NCI-H82 (cell line): ENCODE data around the gene AK4.
"Not testable (repeated sequence)": the region's sequence is repeated elsewhere in the genome, so short reads cannot be mapped to it uniquely, and the experiment has no call there.

ENCODE experiments used
- DNase-seq: peaks from one replicate; lab custom pipeline; 2025; lab: John Stamatoyannopoulos, UW

AK4 gene

DNA sequence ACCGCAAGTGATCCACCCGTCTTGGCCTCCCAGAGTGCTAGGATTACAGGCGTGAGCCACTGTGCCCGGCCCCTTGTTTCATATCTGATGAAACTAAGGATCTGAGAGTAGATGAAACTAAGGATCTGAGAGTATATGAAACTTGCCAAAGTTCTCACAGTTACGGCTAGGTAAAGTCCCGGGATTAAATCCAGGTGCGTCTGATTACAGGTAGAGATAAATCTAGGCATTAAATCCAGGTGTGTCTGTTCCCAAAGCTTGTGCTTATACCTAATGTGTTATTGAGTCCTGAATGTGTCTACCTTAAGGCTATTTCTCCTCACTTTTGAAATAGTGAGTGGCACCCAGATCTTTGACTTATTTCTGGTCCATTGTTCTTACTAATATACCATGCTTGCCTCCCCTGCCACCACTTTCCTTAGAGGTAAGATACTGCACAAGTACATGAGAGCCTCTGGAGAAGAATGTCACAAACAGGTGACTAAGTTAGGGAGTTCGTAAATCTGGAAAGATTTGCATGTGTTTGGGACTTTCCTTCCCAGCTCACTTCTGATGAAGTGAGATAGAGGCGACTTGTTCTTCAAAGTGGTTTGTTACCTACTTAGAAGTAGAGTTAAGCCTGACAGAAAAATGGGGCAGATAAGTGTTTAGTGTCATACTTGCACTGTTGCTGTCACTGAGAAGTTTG lies 66.5 kb downstream of the AK4 start:
- no peak for DNase-seq

DNA sequence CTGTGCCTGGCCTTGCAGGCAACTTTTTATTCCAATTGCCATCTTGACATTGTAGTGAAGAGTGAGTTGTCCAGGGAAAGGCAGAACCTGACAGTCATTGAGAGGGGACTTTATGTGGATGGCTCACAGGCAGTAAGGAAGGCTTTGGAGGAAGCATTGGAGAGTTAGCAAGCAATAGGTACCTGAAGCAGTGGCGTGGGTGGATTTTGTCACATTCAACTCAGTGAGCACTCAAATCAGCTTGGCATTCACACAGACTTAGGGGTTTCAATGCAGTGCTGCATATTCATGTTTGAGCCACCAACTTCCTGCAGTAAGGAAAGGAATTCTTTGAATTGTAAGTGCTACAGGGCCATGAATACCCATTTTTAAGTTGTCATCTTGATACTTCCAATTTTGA lies 69.0 kb downstream of the AK4 start:
- DNase-seq = no peak

DNA sequence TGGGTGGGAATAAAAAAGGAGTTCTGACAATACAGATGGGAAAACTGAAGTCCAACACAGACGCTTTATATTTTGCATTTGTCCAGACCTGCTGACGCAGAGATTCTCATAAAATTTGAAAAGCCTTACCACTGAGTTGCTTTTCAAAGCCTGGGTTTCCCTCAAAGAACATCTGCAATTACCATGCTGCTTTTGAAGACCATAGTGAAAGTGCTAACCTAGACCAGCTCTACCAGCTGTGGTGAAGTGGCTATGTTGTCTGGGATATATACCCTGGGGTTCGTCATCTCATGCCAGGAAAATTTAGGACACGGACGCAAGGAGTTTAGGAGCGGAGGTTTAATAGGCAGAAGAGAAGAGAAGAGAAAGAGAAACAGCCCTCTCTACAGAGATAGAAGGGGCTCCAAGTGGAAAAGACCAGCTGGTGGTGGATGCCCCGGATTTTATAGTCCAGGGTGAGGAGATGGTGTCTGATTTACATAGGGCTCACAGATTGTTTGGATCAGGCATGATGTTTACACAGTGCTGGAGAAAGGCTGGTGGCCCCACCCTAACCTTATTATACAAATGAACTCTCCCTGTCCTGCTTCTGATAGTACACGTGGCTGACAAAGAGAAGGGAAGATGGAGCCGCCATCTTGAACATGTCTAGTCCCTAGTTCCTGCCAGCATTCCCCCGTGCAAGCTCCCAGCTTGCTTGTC lies 73.8 kb downstream of the AK4 start:
- peak; percentile 85 for DNase-seq

DNA sequence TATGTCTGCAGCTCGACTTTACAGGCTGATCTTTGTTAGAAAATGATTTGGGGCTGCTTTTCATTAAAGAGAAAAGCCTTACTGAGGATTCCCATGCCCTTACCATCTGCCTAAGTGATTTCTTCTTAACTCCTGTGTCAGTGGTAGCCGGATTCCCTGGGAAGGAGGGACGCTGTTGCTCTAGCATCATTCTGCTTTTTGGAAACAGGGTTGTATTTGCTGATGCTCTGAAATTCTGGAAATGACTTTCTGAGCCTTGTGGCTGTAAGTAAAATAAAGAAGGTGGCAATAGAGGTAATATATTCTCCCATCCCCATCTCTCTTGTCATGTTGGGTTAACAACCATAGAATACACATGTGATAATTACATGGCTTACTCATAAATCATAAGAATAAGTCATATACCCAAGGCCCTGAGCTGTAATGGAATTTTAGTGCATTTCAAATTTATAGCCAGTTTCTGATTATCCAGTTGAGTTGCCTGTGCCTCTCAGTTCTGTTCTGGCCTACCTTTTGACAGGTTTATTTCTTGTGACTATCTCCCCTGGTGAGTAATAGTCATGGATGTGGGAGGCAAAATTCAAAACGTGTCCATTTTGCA lies 74.4 kb downstream of the AK4 start:
- no peak for DNase-seq

DNA sequence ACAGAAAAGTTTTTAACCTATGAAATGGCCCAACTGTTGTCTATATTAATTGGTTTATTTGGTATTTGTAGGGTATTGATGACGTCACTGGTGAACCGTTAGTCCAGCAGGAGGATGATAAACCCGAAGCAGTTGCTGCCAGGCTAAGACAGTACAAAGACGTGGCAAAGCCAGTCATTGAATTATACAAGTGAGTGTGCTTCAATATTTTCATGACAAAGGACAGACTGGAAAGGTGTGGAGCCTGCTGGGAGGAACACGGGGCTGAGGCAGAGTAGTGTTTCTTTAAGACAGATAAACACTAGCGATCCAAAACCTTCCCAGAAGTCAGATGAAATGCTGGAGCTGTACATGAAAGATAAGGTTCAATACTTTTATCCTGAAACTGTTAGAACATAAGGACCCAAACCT lies 76.7 kb downstream of the AK4 start:
- no peak for DNase-seq

DNA sequence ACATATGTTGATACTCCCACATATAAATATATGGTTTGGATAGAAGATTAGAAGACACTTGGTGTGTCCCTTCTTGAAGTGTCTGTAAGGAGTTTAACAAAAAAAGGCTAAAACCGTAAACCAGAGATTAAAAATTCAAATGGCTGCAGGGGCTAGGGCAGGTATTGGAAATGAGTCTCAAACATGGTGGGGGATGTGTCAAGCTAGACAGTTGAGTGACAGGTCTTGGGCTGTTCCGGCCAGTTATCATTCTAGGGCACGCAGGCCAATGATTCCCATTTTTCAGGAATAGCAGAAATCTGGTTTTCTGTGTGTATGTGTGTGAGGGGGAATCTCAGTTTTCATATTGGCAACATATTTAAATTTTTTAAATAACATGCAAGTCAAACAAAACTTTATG lies 77.2 kb downstream of the AK4 start:
- DNase-seq = no peak

DNA sequence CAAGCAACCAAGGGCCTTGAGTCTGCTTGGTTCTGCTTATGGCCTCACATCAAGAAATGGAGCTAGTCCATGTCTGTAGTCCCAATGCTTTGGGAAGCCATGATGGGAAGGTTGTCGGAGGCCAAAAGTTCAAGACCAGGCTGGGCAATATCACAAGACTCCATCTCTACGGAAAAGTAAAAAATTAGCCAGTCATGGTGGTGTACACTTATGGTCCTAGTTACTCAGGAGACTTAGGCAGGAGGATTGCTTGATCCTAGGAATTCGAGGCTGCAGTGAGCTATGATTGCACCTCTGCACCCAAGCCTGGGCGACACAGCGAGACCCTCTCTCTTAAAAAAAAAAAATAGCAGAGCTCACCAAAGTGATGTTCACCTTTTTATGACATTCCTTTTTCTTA lies 81.2 kb downstream of the AK4 start:
- DNase-seq = no peak

DNA sequence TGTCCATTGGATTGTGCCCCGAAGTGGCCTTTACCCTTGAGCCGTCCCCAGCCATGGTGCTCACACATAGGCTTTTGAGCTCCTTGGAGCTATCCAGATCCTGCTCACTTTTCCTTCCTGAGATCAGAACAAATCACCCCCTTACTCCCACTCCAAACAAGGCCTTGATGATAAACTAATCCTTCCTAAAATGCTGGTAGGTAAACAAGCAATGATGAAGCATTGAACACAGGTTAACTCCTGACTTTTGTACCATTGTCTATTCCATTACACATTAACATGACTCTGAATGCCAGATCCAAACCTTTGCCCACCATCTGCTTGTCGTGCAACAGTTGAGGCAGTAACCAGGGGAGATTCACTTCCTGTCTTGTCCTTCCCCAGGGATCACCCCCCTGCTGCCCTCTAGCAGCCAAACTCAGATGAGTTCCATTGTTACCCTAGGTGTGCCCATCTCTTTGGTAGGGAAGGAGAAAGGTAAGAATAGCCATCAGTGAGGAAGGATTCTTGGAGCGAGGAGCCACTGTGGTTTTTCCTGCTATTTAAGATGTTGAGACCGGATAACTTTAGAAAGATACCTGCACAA lies 81.8 kb downstream of the AK4 start:
- DNase-seq = no peak

DNA sequence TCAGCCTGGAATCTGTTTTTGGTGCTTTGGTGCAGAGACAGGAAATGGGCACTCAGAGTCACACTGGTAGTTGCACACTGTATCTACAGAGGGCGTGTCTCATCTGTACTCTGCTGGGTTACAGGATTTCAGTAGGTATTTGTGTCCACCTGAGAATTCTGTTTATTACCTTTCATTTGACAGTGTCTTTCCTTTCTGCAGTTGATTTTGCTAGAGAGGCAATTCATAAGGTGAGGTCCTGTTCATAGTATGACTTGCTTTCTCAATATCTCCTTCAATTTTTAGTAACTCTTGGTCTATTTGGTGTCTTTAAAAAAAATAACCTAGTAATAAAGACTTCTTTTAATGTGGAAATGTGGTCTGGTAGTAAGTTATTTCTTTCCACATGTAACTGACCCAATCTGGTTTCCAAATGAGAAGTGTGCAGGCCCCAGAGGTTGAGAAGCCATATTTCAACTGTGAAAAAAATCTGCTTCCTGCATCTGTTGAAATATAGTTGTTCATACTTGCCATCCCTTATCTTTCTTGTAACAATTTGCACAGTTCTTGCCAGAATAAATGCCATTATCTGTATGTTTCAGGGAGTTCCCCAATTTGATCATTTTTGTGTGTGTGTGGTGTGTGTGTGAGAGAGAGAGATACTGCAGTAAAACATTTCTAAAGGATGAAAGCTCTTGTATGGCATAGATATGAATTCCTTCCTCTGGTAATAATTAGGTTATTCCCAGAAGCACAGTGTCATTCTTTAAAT lies 82.9 kb downstream of the AK4 start:
- DNase-seq = no peak

DNA sequence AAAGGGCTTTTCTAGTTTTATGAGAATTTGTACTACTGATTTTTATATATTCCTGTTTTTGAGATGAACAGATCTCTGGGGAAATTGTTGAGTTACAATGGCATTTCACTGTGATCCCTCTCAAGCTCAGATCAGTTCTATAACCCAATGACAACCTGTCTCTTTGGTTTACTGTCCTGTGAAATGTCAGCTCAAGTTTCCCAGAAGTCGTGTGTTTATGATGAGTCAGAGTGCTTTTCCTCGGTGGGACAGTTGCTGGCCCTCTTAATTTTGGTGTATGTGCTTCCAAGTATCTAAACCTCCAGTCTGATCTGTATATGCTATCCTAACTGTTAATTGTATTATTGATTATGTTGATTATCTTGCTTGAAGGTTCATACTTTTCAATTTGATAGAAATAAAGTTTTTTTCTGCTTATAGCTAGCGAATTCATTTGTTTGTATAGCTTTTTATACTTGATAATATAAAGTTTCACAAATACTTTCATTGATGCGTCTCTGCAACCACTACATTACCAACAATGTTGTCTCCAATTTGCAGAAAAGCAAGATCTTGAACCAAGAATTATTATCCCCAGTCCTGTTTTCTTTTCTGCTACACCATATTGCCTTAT lies 83.8 kb downstream of the AK4 start:
- DNase-seq = no peak

DNA sequence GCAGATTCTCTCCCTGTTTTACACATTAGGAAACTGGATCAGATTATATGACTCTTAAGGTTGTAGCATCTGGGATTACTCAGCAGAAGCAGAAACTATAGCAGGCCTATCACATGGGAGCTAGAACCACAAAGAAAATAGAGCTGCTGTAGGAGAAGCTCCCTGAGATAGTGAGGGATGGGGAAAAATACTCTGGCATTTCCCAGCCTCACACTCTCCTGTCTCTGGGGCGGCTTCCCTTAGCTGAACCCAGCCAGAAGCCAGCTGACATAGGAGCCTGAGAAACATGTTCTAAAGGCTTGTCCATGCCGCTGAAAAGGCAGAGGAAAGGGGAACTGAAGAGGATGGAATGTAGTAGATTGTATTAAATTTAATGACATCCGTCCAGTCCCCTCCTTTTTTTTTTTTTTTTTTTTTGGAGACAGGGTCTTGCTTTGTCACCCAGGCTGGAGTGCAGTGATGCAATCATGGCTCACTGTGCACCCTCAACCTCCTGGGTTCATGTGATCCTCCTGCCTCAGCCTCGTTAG lies 84.5 kb downstream of the AK4 start:
- no peak for DNase-seq

DNA sequence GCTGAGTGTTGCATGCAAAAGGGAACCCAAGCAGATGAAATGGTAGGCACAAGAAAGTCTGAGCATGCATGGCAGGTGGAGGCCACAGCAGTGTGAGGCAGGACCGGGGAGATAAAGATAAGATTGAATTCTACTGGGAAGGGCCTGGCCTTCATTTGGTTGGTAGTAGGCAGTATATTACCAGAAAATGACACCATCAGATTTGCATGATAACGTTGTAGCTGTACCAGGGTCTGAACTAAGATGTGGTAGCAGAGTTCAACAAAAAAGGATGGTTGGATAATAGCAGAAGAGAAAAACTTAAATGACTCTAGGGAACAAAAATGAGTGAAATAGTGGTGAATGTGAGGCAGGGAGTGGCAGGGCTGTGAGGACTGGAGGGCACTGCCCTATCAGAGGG lies 85.8 kb downstream of the AK4 start:
- DNase-seq = no peak

DNA sequence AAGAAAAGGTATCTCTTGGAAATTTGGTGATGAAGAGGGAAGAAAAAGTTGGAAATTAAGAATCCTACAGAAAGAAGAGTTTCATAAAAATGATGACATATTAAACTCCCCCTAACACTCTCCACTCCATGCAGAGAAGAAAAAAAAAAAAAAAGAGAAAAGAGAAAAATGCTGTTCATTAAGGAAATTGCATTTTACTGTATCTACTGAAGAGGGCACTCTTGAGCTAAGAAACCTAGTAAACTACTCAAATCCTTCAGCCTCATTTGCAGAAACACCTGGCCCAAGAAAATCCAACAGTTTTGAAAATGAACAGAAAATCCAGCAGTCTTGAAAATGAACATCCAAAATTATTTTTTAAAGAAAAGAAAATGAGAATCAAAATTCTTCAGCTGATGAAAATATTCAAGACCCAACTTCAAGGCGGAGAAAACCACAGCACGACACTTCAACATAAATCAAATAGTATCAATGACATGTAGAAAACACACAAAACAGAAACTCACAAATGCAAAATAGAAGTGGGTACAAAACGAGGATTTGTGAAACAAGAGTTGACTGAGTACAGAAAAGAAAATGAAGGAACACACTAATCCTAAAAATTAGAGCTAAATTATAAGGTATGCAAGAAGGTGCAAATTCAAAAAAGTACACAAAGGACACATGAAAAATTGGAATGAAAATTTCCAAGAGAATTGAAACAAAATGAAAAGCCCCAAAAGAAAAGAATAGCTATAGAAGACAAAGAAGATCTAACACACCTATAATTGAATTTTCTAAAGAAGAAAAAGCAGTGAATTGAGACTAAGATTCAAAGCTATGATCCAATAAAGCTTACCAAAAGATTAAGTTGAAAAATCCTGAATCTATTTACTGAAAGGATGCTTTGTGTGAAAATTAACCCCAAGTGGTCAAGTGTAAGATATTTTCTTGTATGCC lies 88.1 kb downstream of the AK4 start:
- DNase-seq = peak; percentile 85

DNA sequence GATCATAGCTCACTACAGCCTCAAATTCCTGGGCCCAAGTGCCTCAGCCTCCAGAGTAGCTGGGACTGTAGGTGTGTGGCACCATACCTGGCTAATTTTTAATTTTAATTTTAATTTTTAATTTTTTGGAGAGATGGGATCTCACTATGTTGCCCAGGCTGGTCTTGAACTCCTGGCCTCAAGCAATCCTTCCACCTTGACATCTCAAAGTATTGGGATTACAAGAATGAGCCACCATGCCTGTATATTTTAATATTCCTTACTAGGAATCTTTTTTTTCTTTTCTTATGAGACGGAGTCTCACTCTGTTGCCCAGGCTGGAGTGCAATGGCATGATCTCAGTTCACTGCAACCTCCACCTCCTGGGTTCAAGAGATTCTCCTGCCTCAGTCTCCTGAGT lies 89.1 kb downstream of the AK4 start:
- DNase-seq = not testable (repeated sequence)

DNA sequence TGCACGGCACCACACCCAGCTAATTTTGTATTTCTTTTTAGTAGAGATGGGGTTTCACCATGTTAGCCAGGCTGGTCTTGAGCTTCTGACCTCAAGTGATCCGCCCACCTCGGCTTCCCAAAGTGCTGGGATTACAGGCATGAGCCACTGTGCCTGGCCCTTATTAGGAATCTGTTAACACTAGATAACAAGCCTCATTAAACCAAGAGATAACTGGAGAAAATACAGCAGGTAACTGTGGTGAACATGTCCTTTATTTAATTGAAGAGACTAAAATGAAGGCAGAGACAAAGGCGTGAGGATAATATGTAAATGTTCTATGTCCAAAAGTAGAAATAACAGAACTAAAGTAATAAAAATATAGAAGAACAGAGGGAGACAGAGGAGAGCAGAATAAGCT lies 89.5 kb downstream of the AK4 start:
- no peak for DNase-seq

DNA sequence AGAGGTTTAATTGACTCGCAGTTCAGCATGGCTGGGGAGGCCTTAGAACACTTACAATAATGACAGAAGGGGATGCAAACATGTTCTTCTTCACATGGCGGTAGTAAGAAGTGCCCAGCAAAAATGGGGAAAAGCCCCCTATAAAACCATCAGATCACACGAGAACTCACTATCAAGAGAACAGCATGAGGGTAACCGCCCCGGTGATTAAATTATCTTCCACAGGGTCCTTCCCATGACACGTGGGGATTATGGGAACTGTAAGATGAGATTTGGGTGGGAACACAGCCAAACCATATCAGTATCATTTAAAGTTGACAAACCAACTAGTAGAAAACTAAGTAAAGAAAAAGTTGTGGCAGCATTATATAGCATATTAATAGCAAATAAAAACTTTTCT lies 90.0 kb downstream of the AK4 start:
- DNase-seq = peak; percentile 61

DNA sequence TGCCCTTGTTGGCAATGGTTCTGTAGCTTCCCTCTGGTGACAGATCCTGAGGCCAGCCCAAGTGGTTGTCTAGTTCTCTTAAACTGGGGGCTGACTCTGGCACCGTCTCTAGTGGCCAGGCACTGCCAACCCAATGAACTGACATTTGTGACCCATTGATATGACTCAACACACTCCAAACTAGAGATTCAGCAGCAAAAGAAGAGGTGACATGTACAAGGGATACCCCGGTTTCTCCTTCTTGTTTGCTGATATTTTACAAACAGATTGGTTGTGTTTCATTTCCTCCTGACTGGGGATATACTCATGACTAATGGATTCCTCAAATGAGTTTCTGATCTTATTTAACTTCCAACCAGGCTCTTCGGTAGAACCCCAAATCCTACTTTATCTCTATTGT lies 95.5 kb downstream of the AK4 start:
- DNase-seq = no peak

DNA sequence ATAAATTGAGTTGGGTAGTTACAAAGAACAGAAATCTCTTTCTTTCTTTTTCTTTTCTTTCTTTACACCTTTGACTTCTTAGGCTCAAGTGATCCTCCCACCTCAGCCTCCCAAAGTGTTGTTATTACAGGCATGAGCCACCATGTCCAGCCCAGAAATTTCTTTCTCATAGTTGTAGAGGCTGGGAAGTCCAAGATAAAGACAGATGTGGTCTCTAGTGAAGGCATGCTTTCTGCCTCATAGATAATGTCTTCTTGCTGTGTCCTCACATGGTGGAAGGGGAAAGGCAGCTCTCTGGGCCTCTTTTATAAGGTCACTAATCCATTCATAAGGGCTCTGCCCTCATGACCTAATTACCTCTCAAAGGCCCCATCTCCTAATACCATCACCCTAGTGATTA lies 97.3 kb downstream of the AK4 start:
- DNase-seq = no peak

DNA sequence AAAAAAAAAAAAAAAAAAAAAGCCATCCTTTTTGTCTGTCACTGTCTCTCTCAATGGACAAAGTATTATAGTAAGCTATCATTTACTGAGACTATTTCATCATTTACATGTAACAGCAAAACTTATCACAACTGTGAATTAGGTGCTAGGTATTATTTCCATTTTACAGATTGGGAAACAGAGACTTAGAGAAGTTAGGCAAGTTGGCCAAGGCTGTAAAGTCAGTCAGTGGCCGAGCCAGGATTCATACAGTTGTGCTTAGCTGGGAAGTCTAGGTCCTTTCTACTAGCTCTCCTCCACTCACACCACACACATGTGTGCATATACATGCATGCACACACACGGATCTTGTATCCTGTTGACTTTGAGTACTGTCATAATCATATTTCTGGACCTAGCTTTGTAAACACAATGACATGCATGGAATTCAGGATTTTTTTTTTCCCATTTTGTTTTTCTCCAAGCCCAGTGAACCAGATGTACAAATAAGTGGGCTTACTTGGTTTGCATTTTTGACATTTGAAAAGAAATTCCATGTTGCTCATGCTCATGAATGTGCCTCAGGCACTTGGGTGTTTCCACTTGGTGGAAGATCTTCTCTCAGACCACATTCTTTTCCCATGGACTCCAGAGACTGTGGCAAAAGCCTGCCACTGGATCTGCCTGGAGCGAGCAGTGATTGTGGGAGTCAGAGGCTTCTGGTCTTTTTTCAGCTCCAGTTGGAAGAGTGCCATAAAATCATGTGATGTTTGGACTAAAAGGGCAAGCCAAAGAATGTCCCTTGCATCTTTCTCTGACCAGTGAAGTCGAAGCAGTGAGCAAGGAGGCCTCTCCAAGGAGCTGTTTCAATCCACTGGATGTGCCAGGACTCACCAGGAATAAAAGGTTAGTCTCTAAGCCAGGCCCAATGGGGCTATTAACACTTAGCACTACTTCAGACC lies 99.7 kb downstream of the AK4 start:
- no peak for DNase-seq

DNA sequence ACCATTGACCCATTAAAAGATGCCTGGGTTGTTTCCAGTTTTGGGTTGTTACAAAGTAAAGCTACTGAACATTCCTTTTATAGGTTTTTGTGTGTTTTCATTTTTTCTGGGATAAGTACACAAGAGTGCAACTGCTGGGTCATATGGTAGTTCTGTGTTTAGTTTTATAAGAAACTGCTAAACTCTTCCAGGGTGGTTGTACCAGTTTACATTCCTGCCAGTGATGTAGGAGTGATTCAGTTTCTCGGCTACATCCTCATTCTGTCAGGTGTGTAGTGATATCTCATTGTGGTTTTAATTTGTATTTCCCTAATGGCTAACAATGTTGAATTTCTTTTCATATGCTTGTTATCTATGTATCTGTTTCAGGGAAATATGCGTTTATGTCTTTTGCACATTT lies 102.8 kb downstream of the AK4 start:
- no peak for DNase-seq
